ENCODE measurements around the gene MUC22. TPM values are rescaled to one million over a fixed set of nuclear protein-coding genes. Genes with fewer than 3 reads are reported as not detected.

The MUC22 gene
- total and polyA plus RNA-seq, 4 donors = not detected

DNA sequence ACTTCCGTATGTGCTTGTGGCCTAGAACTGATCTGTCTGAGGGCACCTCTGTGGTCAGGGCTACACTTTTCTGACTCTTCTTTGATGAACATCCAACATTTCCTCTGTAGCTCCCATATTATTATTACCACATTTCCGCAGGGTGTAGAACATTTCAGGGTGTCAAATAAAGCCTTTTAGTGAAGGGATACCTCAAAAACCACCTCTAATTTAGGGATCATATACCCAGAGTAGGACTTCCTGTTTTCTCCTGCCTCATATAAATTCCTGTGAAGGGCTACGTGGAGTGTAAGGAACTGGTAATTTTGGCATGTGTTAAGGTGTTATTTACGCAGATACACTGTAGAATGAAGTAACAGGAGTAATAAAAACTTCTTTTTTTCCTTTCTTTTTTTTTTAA, 5.5 kb upstream of the MUC22 start:
- no peak for TF ChIP-seq EGR1 (IDR thresholded peaks at IDR 0.05; ENCODE audit: low read depth in 2 of 2)
- TF ChIP-seq, protein P1, sequence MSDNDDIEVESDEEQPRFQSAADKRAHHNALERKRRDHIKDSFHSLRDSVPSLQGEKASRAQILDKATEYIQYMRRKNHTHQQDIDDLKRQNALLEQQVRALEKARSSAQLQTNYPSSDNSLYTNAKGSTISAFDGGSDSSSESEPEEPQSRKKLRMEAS (IDR thresholded peaks at IDR 0.05) = no peak
- Histone ChIP-seq H3K4me3 (ENCODE audit: low read depth in 1 of 3, low read length in 3 of 3) (no peak overlapping the region), H3K27me3 (ENCODE audit: control insufficient read depth in 4 of 4, insufficient read depth in 4 of 4, low read length in 3 of 4) (no peaks in the 10 kb centered on the region), H3K36me3 (ENCODE audit: control insufficient read depth in 4 of 4, insufficient read depth in 3 of 4, low read depth in 1 of 4, low read length in 3 of 4) (no peaks in the 10 kb centered on the region), H3K9me3 (ENCODE audit: control insufficient read depth in 4 of 4, low read length in 3 of 4) (no peaks in the 10 kb centered on the region), H3K9ac (ENCODE audit: low read depth in 1 of 2, low read length in 2 of 2) (no peak overlapping the region), H3K4me1 (ENCODE audit: control insufficient read depth in 4 of 4, insufficient read depth in 4 of 4, low read length in 3 of 4) (no peaks in the 10 kb centered on the region), H3K27ac (ENCODE audit: low read depth in 1 of 2, low read length in 2 of 2) (no peak overlapping the region)
- 79% methylated on average over 4 of the region's 4 CpGs for WGBS
- DNase-seq (ENCODE audit: low spot score) = no peak

DNA sequence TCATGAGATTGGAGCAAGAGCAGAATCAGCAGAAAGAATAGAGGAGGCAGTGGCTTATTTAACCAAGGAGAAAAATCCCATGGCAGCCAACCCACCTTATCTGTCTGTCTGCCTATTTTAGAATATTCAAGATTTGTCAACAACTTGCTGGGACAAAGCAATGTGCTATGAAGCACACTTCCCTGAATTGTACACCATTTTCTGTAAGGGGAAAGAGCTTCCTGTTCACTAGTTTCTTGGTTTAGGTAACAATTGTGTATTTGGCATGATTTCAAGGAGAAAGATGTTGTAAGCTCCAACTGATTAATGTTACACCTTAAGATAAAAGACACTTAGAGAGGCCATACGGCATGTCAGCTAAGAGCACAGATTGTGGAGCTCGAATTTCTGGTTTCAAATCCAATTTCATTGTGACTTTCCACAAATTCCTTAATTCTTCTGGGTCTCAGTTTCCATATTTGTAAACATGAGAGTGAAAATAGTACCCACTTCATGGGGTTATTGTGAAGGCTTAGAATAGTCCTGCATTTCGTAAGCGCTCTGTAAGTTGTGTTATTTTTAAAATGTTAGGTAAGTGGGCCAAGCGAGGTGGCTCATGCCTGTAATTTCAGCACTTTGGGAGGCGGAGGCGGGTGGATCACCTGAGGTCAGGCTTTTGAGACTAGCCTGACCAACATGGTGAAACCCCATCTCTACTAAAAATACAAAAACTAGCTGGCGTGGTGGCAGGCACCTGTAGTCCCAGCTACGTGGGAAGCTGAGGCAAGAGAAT, 4.8 kb upstream of the MUC22 start:
- Histone ChIP-seq H3K4me3 (ENCODE audit: low read depth in 1 of 3, low read length in 3 of 3) (no peak overlapping the region), H3K27me3 (ENCODE audit: control insufficient read depth in 4 of 4, insufficient read depth in 4 of 4, low read length in 3 of 4) (no peaks in the 10 kb centered on the region), H3K9me3 (ENCODE audit: control insufficient read depth in 4 of 4, low read length in 3 of 4) (no peaks in the 10 kb centered on the region), H3K36me3 (ENCODE audit: control insufficient read depth in 4 of 4, insufficient read depth in 3 of 4, low read depth in 1 of 4, low read length in 3 of 4) (no peaks in the 10 kb centered on the region), H3K27ac (ENCODE audit: low read depth in 1 of 2, low read length in 2 of 2) (no peak overlapping the region), H3K4me1 (ENCODE audit: control insufficient read depth in 4 of 4, insufficient read depth in 4 of 4, low read length in 3 of 4) (no peaks in the 10 kb centered on the region), H3K9ac (ENCODE audit: low read depth in 1 of 2, low read length in 2 of 2) (no peak overlapping the region)
- 86% methylated on average over 9 of the region's 9 CpGs for WGBS
- DNase-seq (ENCODE audit: low spot score) = no peak
- TF ChIP-seq YY1 (IDR thresholded peaks at IDR 0.05) (no peak), FOXA1 (IDR thresholded peaks at IDR 0.05) (no peak), EGR1 (IDR thresholded peaks at IDR 0.05; ENCODE audit: low read depth in 2 of 2) (no peak), FOXA2 (IDR thresholded peaks at IDR 0.05) (no peak), HNF4A (conservative IDR thresholded peaks at IDR 0.05) (no peak), GABPA (IDR thresholded peaks at IDR 0.05 in 1 of 2, conservative IDR thresholded peaks at IDR 0.05 in 1 of 2) (no peak), RXRA (IDR thresholded peaks at IDR 0.05) (no peak), SP1 (IDR thresholded peaks at IDR 0.05) (no peak), RAD21 (IDR thresholded peaks at IDR 0.05) (no peak), JUND (IDR thresholded peaks at IDR 0.05) (no peak), NR2F2 (IDR thresholded peaks at IDR 0.05) (no peak), TAF1 (conservative IDR thresholded peaks at IDR 0.05) (no peak), HNF4G (IDR thresholded peaks at IDR 0.05) (no peak)
- TF ChIP-seq, protein P2, sequence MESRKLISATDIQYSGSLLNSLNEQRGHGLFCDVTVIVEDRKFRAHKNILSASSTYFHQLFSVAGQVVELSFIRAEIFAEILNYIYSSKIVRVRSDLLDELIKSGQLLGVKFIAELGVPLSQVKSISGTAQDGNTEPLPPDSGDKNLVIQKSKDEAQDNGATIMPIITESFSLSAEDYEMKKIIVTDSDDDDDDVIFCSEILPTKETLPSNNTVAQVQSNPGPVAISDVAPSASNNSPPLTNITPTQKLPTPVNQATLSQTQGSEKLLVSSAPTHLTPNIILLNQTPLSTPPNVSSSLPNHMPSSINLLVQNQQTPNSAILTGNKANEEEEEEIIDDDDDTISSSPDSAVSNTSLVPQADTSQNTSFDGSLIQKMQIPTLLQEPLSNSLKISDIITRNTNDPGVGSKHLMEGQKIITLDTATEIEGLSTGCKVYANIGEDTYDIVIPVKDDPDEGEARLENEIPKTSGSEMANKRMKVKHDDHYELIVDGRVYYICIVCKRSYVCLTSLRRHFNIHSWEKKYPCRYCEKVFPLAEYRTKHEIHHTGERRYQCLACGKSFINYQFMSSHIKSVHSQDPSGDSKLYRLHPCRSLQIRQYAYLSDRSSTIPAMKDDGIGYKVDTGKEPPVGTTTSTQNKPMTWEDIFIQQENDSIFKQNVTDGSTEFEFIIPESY (IDR thresholded peaks at IDR 0.05) = no peak
- TF ChIP-seq, protein P3, sequence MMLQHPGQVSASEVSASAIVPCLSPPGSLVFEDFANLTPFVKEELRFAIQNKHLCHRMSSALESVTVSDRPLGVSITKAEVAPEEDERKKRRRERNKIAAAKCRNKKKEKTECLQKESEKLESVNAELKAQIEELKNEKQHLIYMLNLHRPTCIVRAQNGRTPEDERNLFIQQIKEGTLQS (IDR thresholded peaks at IDR 0.05) = no peak
- TF ChIP-seq, protein P4, sequence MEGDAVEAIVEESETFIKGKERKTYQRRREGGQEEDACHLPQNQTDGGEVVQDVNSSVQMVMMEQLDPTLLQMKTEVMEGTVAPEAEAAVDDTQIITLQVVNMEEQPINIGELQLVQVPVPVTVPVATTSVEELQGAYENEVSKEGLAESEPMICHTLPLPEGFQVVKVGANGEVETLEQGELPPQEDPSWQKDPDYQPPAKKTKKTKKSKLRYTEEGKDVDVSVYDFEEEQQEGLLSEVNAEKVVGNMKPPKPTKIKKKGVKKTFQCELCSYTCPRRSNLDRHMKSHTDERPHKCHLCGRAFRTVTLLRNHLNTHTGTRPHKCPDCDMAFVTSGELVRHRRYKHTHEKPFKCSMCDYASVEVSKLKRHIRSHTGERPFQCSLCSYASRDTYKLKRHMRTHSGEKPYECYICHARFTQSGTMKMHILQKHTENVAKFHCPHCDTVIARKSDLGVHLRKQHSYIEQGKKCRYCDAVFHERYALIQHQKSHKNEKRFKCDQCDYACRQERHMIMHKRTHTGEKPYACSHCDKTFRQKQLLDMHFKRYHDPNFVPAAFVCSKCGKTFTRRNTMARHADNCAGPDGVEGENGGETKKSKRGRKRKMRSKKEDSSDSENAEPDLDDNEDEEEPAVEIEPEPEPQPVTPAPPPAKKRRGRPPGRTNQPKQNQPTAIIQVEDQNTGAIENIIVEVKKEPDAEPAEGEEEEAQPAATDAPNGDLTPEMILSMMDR (IDR thresholded peaks at IDR 0.05; ENCODE audit: low read depth, low read length, missing input control) = no peak
- TF ChIP-seq, protein P1 (IDR thresholded peaks at IDR 0.05) = no peak
- TF ChIP-seq, protein P5, sequence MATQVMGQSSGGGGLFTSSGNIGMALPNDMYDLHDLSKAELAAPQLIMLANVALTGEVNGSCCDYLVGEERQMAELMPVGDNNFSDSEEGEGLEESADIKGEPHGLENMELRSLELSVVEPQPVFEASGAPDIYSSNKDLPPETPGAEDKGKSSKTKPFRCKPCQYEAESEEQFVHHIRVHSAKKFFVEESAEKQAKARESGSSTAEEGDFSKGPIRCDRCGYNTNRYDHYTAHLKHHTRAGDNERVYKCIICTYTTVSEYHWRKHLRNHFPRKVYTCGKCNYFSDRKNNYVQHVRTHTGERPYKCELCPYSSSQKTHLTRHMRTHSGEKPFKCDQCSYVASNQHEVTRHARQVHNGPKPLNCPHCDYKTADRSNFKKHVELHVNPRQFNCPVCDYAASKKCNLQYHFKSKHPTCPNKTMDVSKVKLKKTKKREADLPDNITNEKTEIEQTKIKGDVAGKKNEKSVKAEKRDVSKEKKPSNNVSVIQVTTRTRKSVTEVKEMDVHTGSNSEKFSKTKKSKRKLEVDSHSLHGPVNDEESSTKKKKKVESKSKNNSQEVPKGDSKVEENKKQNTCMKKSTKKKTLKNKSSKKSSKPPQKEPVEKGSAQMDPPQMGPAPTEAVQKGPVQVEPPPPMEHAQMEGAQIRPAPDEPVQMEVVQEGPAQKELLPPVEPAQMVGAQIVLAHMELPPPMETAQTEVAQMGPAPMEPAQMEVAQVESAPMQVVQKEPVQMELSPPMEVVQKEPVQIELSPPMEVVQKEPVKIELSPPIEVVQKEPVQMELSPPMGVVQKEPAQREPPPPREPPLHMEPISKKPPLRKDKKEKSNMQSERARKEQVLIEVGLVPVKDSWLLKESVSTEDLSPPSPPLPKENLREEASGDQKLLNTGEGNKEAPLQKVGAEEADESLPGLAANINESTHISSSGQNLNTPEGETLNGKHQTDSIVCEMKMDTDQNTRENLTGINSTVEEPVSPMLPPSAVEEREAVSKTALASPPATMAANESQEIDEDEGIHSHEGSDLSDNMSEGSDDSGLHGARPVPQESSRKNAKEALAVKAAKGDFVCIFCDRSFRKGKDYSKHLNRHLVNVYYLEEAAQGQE (IDR thresholded peaks at IDR 0.05) = no peak

Data from liver (tissue), 9 donors.